CD14-positive monocyte (primary cell): ENCODE data around the gene SETD1A. TPM values are rescaled to one million over a fixed set of nuclear protein-coding genes. Genes with fewer than 3 reads are reported as not detected.
A peak's percentile ranks its signal among the peaks of the same experiment; 100 is the strongest.

Experiments used
- DNase-seq, 3 donors: peaks; one replicate each; pipeline ENCODE4 v3.0.0-alpha.2; 2011 to 2022
- H2AFZ ChIP-seq: 2 replicates; pipeline ENCODE4 v1.6.0; 2012; ENCODE audit warnings: mild to moderate bottlenecking, low read depth, low read length, inconsistent platforms; ENCODE audit not compliant: insufficient read depth, poor library complexity, severe bottlenecking
- H3K27ac ChIP-seq, 2 donors: 1 replicate in 1 of 2; 2 replicates in 1 of 2; pipeline ENCODE4 v1.5.1; 2012 to 2013; ENCODE audit warnings: low read length in 2 of 2, control low read depth in 1 of 2, inconsistent platforms in 1 of 2, low read depth in 1 of 2, mild to moderate bottlenecking in 1 of 2
- H3K27me3 ChIP-seq, 2 donors: one replicate each; pipeline versions ENCODE4 v1.6.0 to v1.6.1; 2011 to 2013; ENCODE audit warnings: low read length in 2 of 2; ENCODE audit not compliant: control insufficient read depth in 2 of 2, insufficient read depth in 2 of 2
- H3K36me3 ChIP-seq, 2 donors: replicated peaks in 1 of 2; 1 replicate in 1 of 2; 2 replicates in 1 of 2; pipeline versions ENCODE4 v1.5.1 to v1.6.1; 2012 to 2013; ENCODE audit warnings: low read length in 2 of 2, control low read depth in 1 of 2, inconsistent platforms in 1 of 2, mild to moderate bottlenecking in 1 of 2; ENCODE audit not compliant: insufficient read depth in 2 of 2, control insufficient read depth in 1 of 2
- H3K4me1 ChIP-seq, 2 donors: 1 replicate in 1 of 2; 2 replicates in 1 of 2; pipeline versions ENCODE4 v1.5.1 to v1.6.1; 2012 to 2013; ENCODE audit warnings: low read length in 2 of 2, control low read depth in 1 of 2, inconsistent platforms in 1 of 2, mild to moderate bottlenecking in 1 of 2, moderate library complexity in 1 of 2; ENCODE audit not compliant: insufficient read depth in 2 of 2, control insufficient read depth in 1 of 2
- H3K4me2 ChIP-seq: replicated peaks from 2 replicates; pipeline ENCODE3; 2012; ENCODE audit warnings: low read length, moderate library complexity, mild to moderate bottlenecking; ENCODE audit not compliant: poor library complexity, severe bottlenecking; ENCODE audit errors: extremely low read depth
- H3K4me3 ChIP-seq, 3 experiments: fragments of 200-600 bp in 1 of 3; sonication (generic) in 1 of 3; replicated peaks in 1 of 3; 1 replicate in 2 of 3; 2 replicates in 1 of 3; pipeline ENCODE4 v1.5.1; 2011 to 2013; ENCODE audit warnings: low read length in 3 of 3, mild to moderate bottlenecking in 3 of 3, control low read depth in 2 of 3, low read depth in 2 of 3, inconsistent platforms in 1 of 3, moderate library complexity in 1 of 3
- H3K79me2 ChIP-seq: 2 replicates; pipeline ENCODE4 v1.6.0; 2012; ENCODE audit warnings: mild to moderate bottlenecking, control low read depth, inconsistent platforms, low read length, moderate library complexity; ENCODE audit not compliant: insufficient read depth
- H3K9ac ChIP-seq: 2 replicates; pipeline ENCODE4 v1.6.0; 2017; ENCODE audit warnings: low read length, mild to moderate bottlenecking; ENCODE audit not compliant: insufficient read depth, poor library complexity, severe bottlenecking
- H3K9me3 ChIP-seq, 2 donors: replicated peaks in 1 of 2; 1 replicate in 1 of 2; 2 replicates in 1 of 2; pipeline versions ENCODE4 v1.5.1 to v1.6.1; 2012 to 2013; ENCODE audit warnings: low read length in 2 of 2, control low read depth in 1 of 2; ENCODE audit not compliant: control insufficient read depth in 1 of 2, insufficient read depth in 1 of 2
- H4K20me1 ChIP-seq: 2 replicates; pipeline ENCODE4 v1.6.0; 2012; ENCODE audit warnings: mild to moderate bottlenecking, low read length, control low read depth, moderate library complexity; ENCODE audit not compliant: insufficient read depth
- H3K27ac Mint-ChIP-seq, 7 donors: one replicate each; pipeline ENCODE4 v1.8.0; 2020; ENCODE audit warnings: mild to moderate bottlenecking in 7 of 7, mixed read lengths in 7 of 7, moderate library complexity in 6 of 7, inconsistent platforms in 2 of 7
- H3K27me3 Mint-ChIP-seq, 3 donors: one replicate each; pipeline ENCODE4 v1.8.0; 2021 to 2022; ENCODE audit warnings: low read depth in 3 of 3, mild to moderate bottlenecking in 3 of 3, mixed read lengths in 3 of 3, moderate library complexity in 3 of 3, inconsistent platforms in 1 of 3
- H3K36me3 Mint-ChIP-seq, 2 donors: one replicate each; pipeline ENCODE4 v1.8.0; 2020; ENCODE audit warnings: mixed read lengths in 2 of 2, inconsistent platforms in 1 of 2, mild to moderate bottlenecking in 1 of 2
- H3K4me1 Mint-ChIP-seq: one replicate; pipeline ENCODE4 v1.8.0; 2020; ENCODE audit warnings: mild to moderate bottlenecking, mixed read lengths
- H3K4me3 Mint-ChIP-seq, 2 donors: one replicate each; pipeline ENCODE4 v1.8.0; 2020; ENCODE audit warnings: mild to moderate bottlenecking in 2 of 2, mixed read lengths in 2 of 2, moderate library complexity in 1 of 2
- H3K9me3 Mint-ChIP-seq, 7 donors: one replicate each; pipeline ENCODE4 v1.8.0; 2020 to 2022; ENCODE audit warnings: mixed read lengths in 7 of 7, mild to moderate bottlenecking in 6 of 7, moderate library complexity in 6 of 7, inconsistent platforms in 2 of 7
- WGBS: methylation state at CpG from one replicate; pipeline ENCODE4 v1.1.5; 2013; ENCODE audit warnings: missing lambda C conversion rate; ENCODE audit not compliant: insufficient coverage; 5-methylcytosine and 5-hydroxymethylcytosine counted together
- intact Hi-C, 2 donors: fragments of 100-400 bp; cut with micrococcal nuclease; formaldehyde crosslinking; loops; one replicate each; pipeline versions ENCODE4 v1.15.0 to v1.15.1; 2023
- polyA plus RNA-seq, 3 donors: library from polyadenylated mRNA; depleted of rRNA in 1 of 3; unstranded in 2 of 3; stranded (reverse) in 1 of 3; fragments of 300-500 nt in 2 of 3; fragments of >200 nt in 1 of 3; fragmentation: Illumina TruSeq in 2 of 3; gene quantifications; 1 replicate in 2 of 3; 2 replicates in 1 of 3; pipeline ENCODE4 v1.2.3, GENCODE V29; 2012 to 2021
- small RNA-seq: library from RNA; depleted of rRNA; stranded (forward); fragments of <200 nt; gene quantifications from one replicate; pipeline ENCODE3, GENCODE V24; 2012; ENCODE audit warnings: low read depth; ENCODE audit not compliant: insufficient read length
- TF ChIP-seq, protein P1 (sequence below): fragments of 200-600 bp; IDR thresholded peaks from one replicate; pipeline ENCODE4 v1.8.0; 2022; ENCODE audit warnings: antibody characterized with exemption, mild to moderate bottlenecking

SETD1A gene
- polyA plus RNA-seq, 3 donors = 0.16 to 6.6 (median 1.3) TPM

DNA sequence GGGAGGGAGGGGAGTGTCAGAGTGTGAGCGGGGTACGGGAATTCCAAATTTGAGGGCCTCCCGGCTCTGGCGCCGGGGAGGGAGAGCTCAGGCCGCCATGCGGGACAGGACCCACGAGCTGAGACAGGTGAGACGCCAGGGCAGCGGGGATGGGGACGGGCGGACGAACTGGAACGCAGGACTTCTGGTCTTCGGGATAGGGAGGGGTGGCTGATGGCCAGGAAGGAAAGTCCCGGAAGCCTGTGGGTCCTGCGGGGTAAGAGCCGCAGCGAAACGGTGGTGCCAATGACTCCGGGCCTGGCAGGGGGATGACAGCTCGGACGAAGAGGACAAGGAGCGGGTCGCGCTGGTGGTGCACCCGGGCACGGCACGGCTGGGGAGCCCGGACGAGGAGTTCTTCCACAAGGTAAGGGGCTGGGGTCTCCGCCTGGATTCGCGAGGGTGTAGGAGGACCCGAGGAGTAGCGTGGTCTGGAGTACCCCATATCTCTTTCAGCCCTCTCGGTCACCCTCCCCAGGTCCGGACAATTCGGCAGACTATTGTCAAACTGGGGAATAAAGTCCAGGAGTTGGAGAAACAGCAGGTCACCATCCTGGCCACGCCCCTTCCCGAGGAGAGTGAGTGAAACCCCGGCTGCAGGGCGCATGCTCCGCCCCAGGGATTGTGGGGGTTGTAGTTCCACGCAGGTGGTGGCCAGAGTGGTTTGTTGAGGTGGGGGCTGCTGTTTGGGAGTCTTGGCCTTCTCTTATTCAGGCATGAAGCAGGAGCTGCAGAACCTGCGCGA is 76.3 kb downstream of the SETD1A start:
- Histone ChIP-seq H3K4me2 (peak overlapping the region; percentile 85), H3K4me3 (peak overlapping the region; percentile 52 to 96 (median 70)), H3K27me3 (no peaks in the 10 kb centered on the region), H3K4me1 (peaks cover 38 to 45% of the 10 kb centered on the region in 2 donors), H3K36me3 (peaks cover 16 to 21% of the 10 kb centered on the region in 2 donors), H3K9ac (peak overlapping the region; percentile 92), H4K20me1 (peaks cover 22% of the 10 kb centered on the region), H3K27ac (peak overlapping the region; percentile 97 to 100), H2AFZ (peak overlapping the region; percentile 70), H3K9me3 (no peaks in the 10 kb centered on the region), H3K79me2 (peaks cover 27% of the 10 kb centered on the region)
- DNase-seq = peak; percentile 79 to 87 (median 81)
- Mint-ChIP-seq H3K27ac (peak overlapping the region; percentile 97 to 99 (median 99)), H3K9me3 (peaks cover 0 to 2% (median 0%) of the 10 kb centered on the region in 7 donors), H3K36me3 (peaks cover 26 to 28% of the 10 kb centered on the region in 2 donors), H3K27me3 (peaks cover 0 to 3% (median 2%) of the 10 kb centered on the region in 3 donors), H3K4me1 (peaks cover 34% of the 10 kb centered on the region), H3K4me3 (peak overlapping the region; percentile 94 to 95)
- TF ChIP-seq, protein P1, sequence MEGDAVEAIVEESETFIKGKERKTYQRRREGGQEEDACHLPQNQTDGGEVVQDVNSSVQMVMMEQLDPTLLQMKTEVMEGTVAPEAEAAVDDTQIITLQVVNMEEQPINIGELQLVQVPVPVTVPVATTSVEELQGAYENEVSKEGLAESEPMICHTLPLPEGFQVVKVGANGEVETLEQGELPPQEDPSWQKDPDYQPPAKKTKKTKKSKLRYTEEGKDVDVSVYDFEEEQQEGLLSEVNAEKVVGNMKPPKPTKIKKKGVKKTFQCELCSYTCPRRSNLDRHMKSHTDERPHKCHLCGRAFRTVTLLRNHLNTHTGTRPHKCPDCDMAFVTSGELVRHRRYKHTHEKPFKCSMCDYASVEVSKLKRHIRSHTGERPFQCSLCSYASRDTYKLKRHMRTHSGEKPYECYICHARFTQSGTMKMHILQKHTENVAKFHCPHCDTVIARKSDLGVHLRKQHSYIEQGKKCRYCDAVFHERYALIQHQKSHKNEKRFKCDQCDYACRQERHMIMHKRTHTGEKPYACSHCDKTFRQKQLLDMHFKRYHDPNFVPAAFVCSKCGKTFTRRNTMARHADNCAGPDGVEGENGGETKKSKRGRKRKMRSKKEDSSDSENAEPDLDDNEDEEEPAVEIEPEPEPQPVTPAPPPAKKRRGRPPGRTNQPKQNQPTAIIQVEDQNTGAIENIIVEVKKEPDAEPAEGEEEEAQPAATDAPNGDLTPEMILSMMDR = no peak
- intact Hi-C loops = loop anchor here (1.0 to 5.0 kb wide), 7 partner anchors 19 to 833 kb away; partner anchors contain the start of genes VKORC1 (in 1 of the 2), ZNF646 (in 1 of the 2) and ZNF668 (in 1 of the 2)
- 1% methylated on average over 33 of the region's 47 CpGs for WGBS

Small RNA genes within 50 kb of the gene (small RNA-seq; reads per million reads assigned to genes)
- not detected for gene AC135048.1

Other genes with a start within 250 kb of the SETD1A start
- 100 to 1,000 TPM in 1 of 3 donors, 10 to 100 TPM in 2; 45.4 to 115 (median 54.2) TPM for gene PHKG2, start 209.3 kb upstream of the SETD1A start, polyA plus RNA-seq
- gene CFAP119, start 195.7 kb upstream of the SETD1A start, polyA plus RNA-seq = 10 to 100 TPM in 1 of 3 donors, 1 to 10 TPM in 2; 2.4 to 25.3 (median 3.5) TPM
- gene RNF40, start 195.4 kb upstream of the SETD1A start, polyA plus RNA-seq = 10 to 100 TPM; 14.8 to 53.5 (median 34.9) TPM
- gene ZNF629, start 170.5 kb upstream of the SETD1A start, polyA plus RNA-seq = 1 to 10 TPM in 1 of 3 donors, under 1 TPM in 2; 0.27 to 2.0 (median 0.73) TPM
- gene BCL7C, start 63.7 kb upstream of the SETD1A start, polyA plus RNA-seq = 10 to 100 TPM; 11.4 to 19.1 (median 17.4) TPM
- under 1 TPM in 1 of 3 donors, not detected in 2; 0.93 TPM for gene CTF1, start 61.1 kb upstream of the SETD1A start, polyA plus RNA-seq
- gene FBXL19, start 34.2 kb upstream of the SETD1A start, polyA plus RNA-seq = 1 to 10 TPM in 1 of 3 donors, under 1 TPM in 1, not detected in 1; 0.14 to 7.6 TPM
- 10 to 100 TPM; 34.3 to 80.3 (median 76.8) TPM for gene ORAI3, start 8.7 kb upstream of the SETD1A start, polyA plus RNA-seq
- gene HSD3B7, start 27.5 kb downstream of the SETD1A start, polyA plus RNA-seq = 1 to 10 TPM in 2 of 3 donors, under 1 TPM in 1; 0.89 to 4.3 (median 2.7) TPM
- 1 to 10 TPM in 1 of 3 donors, not detected in 2; 1.7 TPM for gene STX1B, start 52.9 kb downstream of the SETD1A start, polyA plus RNA-seq
- gene STX4, start 75.8 kb downstream of the SETD1A start, polyA plus RNA-seq = 100 to 1,000 TPM in 1 of 3 donors, 10 to 100 TPM in 2; 18.6 to 186 (median 21.8) TPM
- 1 to 10 TPM; 3.8 to 4.8 (median 4.5) TPM for gene ZNF668, start 116.5 kb downstream of the SETD1A start, polyA plus RNA-seq
- 1 to 10 TPM in 2 of 3 donors, under 1 TPM in 1; 0.46 to 6.5 (median 3.0) TPM for gene ZNF646, start 116.7 kb downstream of the SETD1A start, polyA plus RNA-seq
- 1 to 10 TPM in 1 of 3 donors, under 1 TPM in 1, not detected in 1; 0.17 to 5.1 TPM for gene PRSS53, start 131.2 kb downstream of the SETD1A start, polyA plus RNA-seq
- 100 to 1,000 TPM in 1 of 3 donors, 10 to 100 TPM in 2; 59.2 to 113 (median 91.2) TPM for gene VKORC1, start 137.0 kb downstream of the SETD1A start, polyA plus RNA-seq
- 10 to 100 TPM; 76.5 to 93.5 (median 90.8) TPM for gene BCKDK, start 150.6 kb downstream of the SETD1A start, polyA plus RNA-seq
- 100 to 1,000 TPM in 1 of 3 donors, 10 to 100 TPM in 2; 34.5 to 136 (median 42.0) TPM for gene KAT8, start 159.9 kb downstream of the SETD1A start, polyA plus RNA-seq
- under 1 TPM in 1 of 3 donors, not detected in 2; 0.15 TPM for gene PRSS8, start 178.0 kb downstream of the SETD1A start, polyA plus RNA-seq
- gene PRSS36, start 192.3 kb downstream of the SETD1A start, polyA plus RNA-seq = 1 to 10 TPM; 3.1 to 4.2 (median 3.4) TPM
- gene FUS, start 222.4 kb downstream of the SETD1A start, polyA plus RNA-seq = 100 to 1,000 TPM in 1 of 3 donors, 10 to 100 TPM in 2; 54.9 to 246 (median 78.5) TPM
- gene PYCARD, start 245.0 kb downstream of the SETD1A start, polyA plus RNA-seq = 100 to 1,000 TPM; 214 to 400 (median 374) TPM